ENCODE data around the gene CCS. TPM values are rescaled to one million over a fixed set of nuclear protein-coding genes. Genes with fewer than 3 reads are reported as not detected.

Gene CCS
- total and polyA plus RNA-seq, 2 donors (not counting 1 experiment from before 2014, with no cell fraction given) = 22.5 to 42.4 TPM

DNA sequence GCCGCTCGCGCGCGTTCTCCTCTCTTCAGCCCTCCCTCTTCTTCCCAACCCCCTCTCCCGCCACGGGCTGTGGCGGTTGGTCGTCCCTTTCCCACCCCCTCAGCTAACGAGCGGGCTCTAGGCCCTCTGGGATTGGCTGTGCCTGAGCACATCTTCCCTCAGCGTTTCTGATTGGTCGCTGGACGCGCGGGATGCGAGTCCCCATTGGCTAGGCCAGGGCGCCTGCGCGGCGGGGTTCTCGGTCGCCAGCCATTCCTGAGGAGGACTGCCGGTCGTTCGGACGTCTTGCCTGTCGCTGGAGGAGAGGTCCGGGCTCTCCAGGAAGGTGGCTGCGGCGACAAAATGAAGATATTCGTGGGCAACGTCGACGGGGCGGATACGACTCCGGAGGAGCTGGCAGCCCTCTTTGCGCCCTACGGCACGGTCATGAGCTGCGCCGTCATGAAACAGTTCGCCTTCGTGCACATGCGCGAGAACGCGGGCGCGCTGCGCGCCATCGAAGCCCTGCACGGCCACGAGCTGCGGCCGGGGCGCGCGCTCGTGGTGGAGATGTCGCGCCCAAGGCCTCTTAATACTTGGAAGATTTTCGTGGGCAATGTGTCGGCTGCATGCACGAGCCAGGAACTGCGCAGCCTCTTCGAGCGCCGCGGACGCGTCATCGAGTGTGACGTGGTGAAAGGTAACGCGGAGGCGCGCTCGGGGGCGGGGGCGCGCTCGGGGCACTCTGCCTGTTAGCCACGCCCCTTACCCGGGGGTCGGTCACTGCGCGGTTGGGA, 23.6 kb downstream of the CCS start, which contains the start of gene RBM14:
RBM14 (plus strand) TSS at position 252 of the 776 bp plus-strand sequence; CDS start at position 343, 91 bp downstream.
- peaks cover 2% of the 10 kb centered on the region for H4K20me1 ChIP-seq (ENCODE audit: control insufficient read depth, extremely low read depth, insufficient read depth, low read length)

DNA sequence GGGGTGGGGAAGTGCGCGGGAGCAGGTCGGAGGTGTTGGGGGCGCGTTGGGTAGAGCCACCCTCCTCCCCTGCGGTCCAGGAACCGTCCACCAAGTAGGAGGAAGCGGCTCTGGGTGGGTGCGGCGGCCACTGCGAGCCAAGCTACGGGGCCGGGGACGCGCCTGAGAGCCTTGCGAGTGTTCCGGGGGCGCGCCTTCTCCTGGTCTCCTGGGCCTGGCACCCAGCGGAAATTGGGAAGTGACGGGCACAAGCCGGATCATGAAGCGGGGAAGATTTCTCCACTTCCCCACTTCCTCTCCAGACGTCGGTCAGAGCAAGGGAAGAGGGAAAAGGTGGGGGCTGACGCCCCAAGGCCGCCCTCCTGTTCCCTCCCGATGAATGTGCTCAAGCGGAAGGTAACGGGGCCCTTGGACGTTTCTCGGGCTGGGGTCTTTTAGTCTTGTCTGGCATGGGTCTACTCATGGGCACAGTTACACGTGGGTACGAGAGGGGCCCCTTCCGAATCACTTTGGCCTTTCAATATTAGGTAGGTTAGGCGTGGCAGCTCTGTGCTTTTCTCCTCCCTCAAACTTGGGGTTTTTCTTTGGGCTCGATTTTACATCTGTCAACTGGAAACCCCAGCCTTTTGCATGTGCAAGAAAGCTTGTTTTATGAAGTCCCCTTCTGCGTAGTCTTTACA, 24.3 kb downstream of the CCS start:
- Histone ChIP-seq H3K4me1 (ENCODE audit: control insufficient read depth, extremely low read depth, insufficient read depth, low read length) (no peaks in the 10 kb centered on the region), H3K9me3 (ENCODE audit: control insufficient read depth, insufficient read depth, low read depth, low read length) (no peaks in the 10 kb centered on the region), H3K4me3 (replicated peaks in 1 of 4; ENCODE audit: control extremely low read depth in 1 of 4, insufficient read depth in 1 of 4, low read depth in 3 of 4, low read length in 4 of 4) (peak overlapping the region; percentile 81 to 92 (median 86)), H3K4me2 (ENCODE audit: extremely low read depth, insufficient read depth, low read length) (peak overlapping the region; percentile 97), H4K20me1 (ENCODE audit: control insufficient read depth, extremely low read depth, insufficient read depth, low read length) (peaks cover 2% of the 10 kb centered on the region), H3K27me3 (ENCODE audit: control insufficient read depth, insufficient read depth, low read length) (no peaks in the 10 kb centered on the region), H2AFZ (ENCODE audit: low read length) (no peak overlapping the region), H3K9ac (ENCODE audit: insufficient read depth, low read length) (peak overlapping the region; percentile 96), H3K36me3 (ENCODE audit: control insufficient read depth, insufficient read depth, low read length) (no peaks in the 10 kb centered on the region), H3K79me2 (ENCODE audit: control insufficient read depth, insufficient read depth, low read length) (peaks cover 57% of the 10 kb centered on the region), H3K27ac (ENCODE audit: insufficient read depth, low read length) (peak overlapping the region; percentile 97)
- DNase-seq (ENCODE audit: low read depth in 2 of 2) = peak in 1 of 2 donors; percentile 62
- TF ChIP-seq, protein P1, sequence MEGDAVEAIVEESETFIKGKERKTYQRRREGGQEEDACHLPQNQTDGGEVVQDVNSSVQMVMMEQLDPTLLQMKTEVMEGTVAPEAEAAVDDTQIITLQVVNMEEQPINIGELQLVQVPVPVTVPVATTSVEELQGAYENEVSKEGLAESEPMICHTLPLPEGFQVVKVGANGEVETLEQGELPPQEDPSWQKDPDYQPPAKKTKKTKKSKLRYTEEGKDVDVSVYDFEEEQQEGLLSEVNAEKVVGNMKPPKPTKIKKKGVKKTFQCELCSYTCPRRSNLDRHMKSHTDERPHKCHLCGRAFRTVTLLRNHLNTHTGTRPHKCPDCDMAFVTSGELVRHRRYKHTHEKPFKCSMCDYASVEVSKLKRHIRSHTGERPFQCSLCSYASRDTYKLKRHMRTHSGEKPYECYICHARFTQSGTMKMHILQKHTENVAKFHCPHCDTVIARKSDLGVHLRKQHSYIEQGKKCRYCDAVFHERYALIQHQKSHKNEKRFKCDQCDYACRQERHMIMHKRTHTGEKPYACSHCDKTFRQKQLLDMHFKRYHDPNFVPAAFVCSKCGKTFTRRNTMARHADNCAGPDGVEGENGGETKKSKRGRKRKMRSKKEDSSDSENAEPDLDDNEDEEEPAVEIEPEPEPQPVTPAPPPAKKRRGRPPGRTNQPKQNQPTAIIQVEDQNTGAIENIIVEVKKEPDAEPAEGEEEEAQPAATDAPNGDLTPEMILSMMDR (conservative IDR thresholded peaks at IDR 0.05 in 1 of 2, IDR thresholded peaks at IDR 0.05 in 1 of 2; ENCODE audit: low read depth in 1 of 2, low read length in 2 of 2) = no peak
- TF ChIP-seq EZH2 (IDR thresholded peaks at IDR 0.05; ENCODE audit: low read length, missing control alignments) = no peak

More for the DNA sequence above, 23.6 kb downstream of the CCS start, which contains the start of gene RBM14:
- peak within 1 kb of the TSS; percentile 97 for H3K4me2 ChIP-seq (ENCODE audit: extremely low read depth, insufficient read depth, low read length)
- H3K9me3 ChIP-seq (ENCODE audit: control insufficient read depth, insufficient read depth, low read depth, low read length) = no peaks in the 10 kb centered on the region
- DNase-seq (ENCODE audit: low read depth in 2 of 2) = peak; percentile 99
- H3K4me1 ChIP-seq (ENCODE audit: control insufficient read depth, extremely low read depth, insufficient read depth, low read length) = no peaks in the 10 kb centered on the region
- H2AFZ ChIP-seq (ENCODE audit: low read length) = peak within 1 kb of the TSS; percentile 74
- peak within 1 kb of the TSS; percentile 81 to 92 (median 86) for H3K4me3 ChIP-seq (replicated peaks in 1 of 4; ENCODE audit: control extremely low read depth in 1 of 4, insufficient read depth in 1 of 4, low read depth in 3 of 4, low read length in 4 of 4)
- peaks cover 50% of the 10 kb centered on the region for H3K79me2 ChIP-seq (ENCODE audit: control insufficient read depth, insufficient read depth, low read length)
- H3K27me3 ChIP-seq (ENCODE audit: control insufficient read depth, insufficient read depth, low read length) = no peaks in the 10 kb centered on the region
- TF ChIP-seq EZH2 (IDR thresholded peaks at IDR 0.05; ENCODE audit: low read length, missing control alignments) = no peak
- TF ChIP-seq, protein P1 (conservative IDR thresholded peaks at IDR 0.05 in 1 of 2, IDR thresholded peaks at IDR 0.05 in 1 of 2; ENCODE audit: low read depth in 1 of 2, low read length in 2 of 2) = no peak
- H3K9ac ChIP-seq (ENCODE audit: insufficient read depth, low read length) = peak within 1 kb of the TSS; percentile 96
- H3K27ac ChIP-seq (ENCODE audit: insufficient read depth, low read length) = peak within 1 kb of the TSS; percentile 97
- no peaks in the 10 kb centered on the region for H3K36me3 ChIP-seq (ENCODE audit: control insufficient read depth, insufficient read depth, low read length)

DNA sequence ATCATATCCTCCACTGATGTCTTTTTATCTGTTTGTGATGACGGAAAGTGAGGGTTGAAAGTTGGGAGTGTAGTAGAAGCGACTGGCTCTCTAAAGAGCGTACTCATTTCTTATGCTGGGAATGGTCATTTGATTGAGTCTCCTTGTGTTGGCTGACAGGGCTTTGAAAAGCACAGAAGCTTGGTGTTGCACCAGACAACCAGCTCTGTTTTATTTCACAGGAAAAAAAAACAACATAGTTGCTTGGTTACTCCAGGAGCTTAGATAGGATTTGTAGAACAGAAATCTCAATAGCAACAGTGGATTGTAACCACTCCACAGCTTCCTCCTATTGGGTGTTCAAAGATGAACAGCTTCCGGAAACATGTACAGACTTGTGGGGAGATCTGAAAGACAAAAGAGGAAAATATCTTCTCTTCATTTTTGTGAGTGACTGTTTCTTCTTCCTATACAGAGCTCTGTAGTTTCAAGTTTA, 26.1 kb downstream of the CCS start:
- peaks cover 2% of the 10 kb centered on the region for H4K20me1 ChIP-seq (ENCODE audit: control insufficient read depth, extremely low read depth, insufficient read depth, low read length)
- no peaks in the 10 kb centered on the region for H3K27me3 ChIP-seq (ENCODE audit: control insufficient read depth, insufficient read depth, low read length)
- H3K36me3 ChIP-seq (ENCODE audit: control insufficient read depth, insufficient read depth, low read length) = peaks cover 7% of the 10 kb centered on the region

More for the DNA sequence above, 26.1 kb downstream of the CCS start:
- no peak overlapping the region for H2AFZ ChIP-seq (ENCODE audit: low read length)
- peak overlapping the region; percentile 81 to 92 (median 86) for H3K4me3 ChIP-seq (replicated peaks in 1 of 4; ENCODE audit: control extremely low read depth in 1 of 4, insufficient read depth in 1 of 4, low read depth in 3 of 4, low read length in 4 of 4)
- H3K9ac ChIP-seq (ENCODE audit: insufficient read depth, low read length) = no peak overlapping the region
- TF ChIP-seq, protein P1 (conservative IDR thresholded peaks at IDR 0.05 in 1 of 2, IDR thresholded peaks at IDR 0.05 in 1 of 2; ENCODE audit: low read depth in 1 of 2, low read length in 2 of 2) = no peak
- TF ChIP-seq EZH2 (IDR thresholded peaks at IDR 0.05; ENCODE audit: low read length, missing control alignments) = no peak
- peak overlapping the region; percentile 97 for H3K4me2 ChIP-seq (ENCODE audit: extremely low read depth, insufficient read depth, low read length)
- no peaks in the 10 kb centered on the region for H3K4me1 ChIP-seq (ENCODE audit: control insufficient read depth, extremely low read depth, insufficient read depth, low read length)
- H3K27ac ChIP-seq (ENCODE audit: insufficient read depth, low read length) = peak overlapping the region; percentile 97
- H3K9me3 ChIP-seq (ENCODE audit: control insufficient read depth, insufficient read depth, low read depth, low read length) = no peaks in the 10 kb centered on the region
- DNase-seq (ENCODE audit: low read depth in 2 of 2) = peak; percentile 54 to 75
- H3K79me2 ChIP-seq (ENCODE audit: control insufficient read depth, insufficient read depth, low read length) = peaks cover 76% of the 10 kb centered on the region
